NCI-H2107 (cell line): ENCODE measurements around the gene SMYD2.
"Not testable (repeated sequence)": the region's sequence is repeated elsewhere in the genome, so short reads cannot be mapped to it uniquely, and the experiment has no call there.

Experiments
- DNase-seq: peaks from one replicate; lab custom pipeline; 2025; lab: John Stamatoyannopoulos, UW

The SMYD2 gene

GRCh38 chr1:214271995-214272731, 8.8 kb upstream of the SMYD2 start:
- DNase-seq: no peak

- no peak for DNase-seq
Measured at GRCh38 chr1:214272964-214273533, 7.9 kb upstream of the SMYD2 start.

- not testable (repeated sequence) for DNase-seq
Measured at GRCh38 chr1:214275700-214276099, 5.3 kb upstream of the SMYD2 start.

- DNase-seq: no peak
Measured at GRCh38 chr1:214276786-214277185, 4.2 kb upstream of the SMYD2 start.

- DNase-seq: no peak
Measured at GRCh38 chr1:214277704-214278635, 3.0 kb upstream of the SMYD2 start.

- DNase-seq: no peak
Measured at GRCh38 chr1:214280386-214281020, 456 bp upstream of the SMYD2 start.

GRCh38 chr1:214281720-214282629, 1.0 kb downstream of the SMYD2 start:
- DNase-seq: no peak

- no peak for DNase-seq
Measured at GRCh38 chr1:214282630-214283242, 1.8 kb downstream of the SMYD2 start.

GRCh38 chr1:214285610-214286440, 4.9 kb downstream of the SMYD2 start:
- no peak for DNase-seq

GRCh38 chr1:214287884-214288283, 6.9 kb downstream of the SMYD2 start:
- DNase-seq: no peak

GRCh38 chr1:214289574-214290272, 8.8 kb downstream of the SMYD2 start:
- no peak for DNase-seq

- no peak for DNase-seq
Measured at GRCh38 chr1:214290424-214291037, 9.6 kb downstream of the SMYD2 start.

- DNase-seq: no peak
Measured at GRCh38 chr1:214292322-214292721, 11.4 kb downstream of the SMYD2 start.

- DNase-seq: no peak
Measured at GRCh38 chr1:214295934-214296333, 15.0 kb downstream of the SMYD2 start.

- DNase-seq: no peak
Measured at GRCh38 chr1:214296860-214297745, 16.1 kb downstream of the SMYD2 start.

GRCh38 chr1:214300149-214300780, 19.3 kb downstream of the SMYD2 start:
- no peak for DNase-seq

- DNase-seq: no peak
Measured at GRCh38 chr1:214301526-214301925, 20.6 kb downstream of the SMYD2 start.
